ENCODE data around the gene AMZ2. TPM values are rescaled to one million over a fixed set of nuclear protein-coding genes. Genes with fewer than 3 reads are reported as not detected.

The AMZ2 gene
- total RNA-seq, 4 donors from 2014 or later: 32.7 to 45.6 (median 32.8) TPM; not detected in 1

DNA sequence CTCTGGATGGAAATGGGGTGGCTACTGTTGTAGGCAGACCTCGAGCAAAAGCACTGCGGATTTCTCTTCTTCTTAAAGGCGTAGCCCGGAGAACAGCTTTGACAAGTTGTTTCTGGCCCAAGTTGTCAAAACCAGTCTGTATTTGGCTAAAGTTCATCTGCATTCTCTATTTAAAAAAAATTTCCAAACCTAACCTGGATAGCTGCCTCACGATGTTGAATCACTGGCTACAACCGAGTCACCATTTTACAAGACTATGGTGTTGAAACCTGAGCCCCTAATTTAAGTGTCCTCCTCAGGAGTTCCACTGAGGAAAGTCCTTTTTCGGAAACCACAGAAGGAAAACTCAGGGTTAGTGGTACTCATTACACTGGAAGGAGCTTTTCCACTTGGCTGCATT lies 41.6 kb downstream of the AMZ2 start:
- WGBS, 2 donors (ENCODE audit: low coverage in 1 of 2): 71 to 74% methylated on average over 1 to 7 of the region's 7 CpGs
- TF ChIP-seq EP300 (IDR thresholded peaks at IDR 0.05; ENCODE audit: low read depth) (no peak), CTCF (IDR thresholded peaks at IDR 0.05) (no peak), POLR2A (IDR thresholded peaks at IDR 0.05) (no peak), POLR2AphosphoS5 (IDR thresholded peaks at IDR 0.05) (no peak)
- in situ Hi-C loops (cut with MboI; ENCODE audit: low pct_ligation_motif_present in 1 of 4, low pct_unique_long_range_greater_than_20kb in 1 of 4, low sequenced_read_pairs in 3 of 4): no loop called here
- H3K4me1 ChIP-seq: peaks cover 0 to 28% (median 23%) of the 10 kb centered on the region in 4 donors
- H3K36me3 ChIP-seq: no peaks in the 10 kb centered on the region
- no peaks in the 10 kb centered on the region for H3K9me3 ChIP-seq
- no peak overlapping the region for H3K4me3 ChIP-seq
- peaks cover 60% of the 10 kb centered on the region for H3K27me3 ChIP-seq
- no peak for DNase-seq
- H3K27ac ChIP-seq: no peak overlapping the region
- intact Hi-C loops (cut with DNase I; ENCODE audit: low total_unique reads): no loop called here

- intact Hi-C loops (cut with DNase I; ENCODE audit: low total_unique reads) (no loop called here), in situ Hi-C loops (cut with MboI; ENCODE audit: low pct_ligation_motif_present in 1 of 4, low pct_unique_long_range_greater_than_20kb in 1 of 4, low sequenced_read_pairs in 3 of 4) (no loop called here)
- TF ChIP-seq CTCF (IDR thresholded peaks at IDR 0.05) (no peak), POLR2A (IDR thresholded peaks at IDR 0.05) (no peak), POLR2AphosphoS5 (IDR thresholded peaks at IDR 0.05) (no peak), EP300 (IDR thresholded peaks at IDR 0.05; ENCODE audit: low read depth) (no peak)
- 14 to 22% methylated on average over 7 to 9 of the region's 9 CpGs for WGBS, 2 donors (ENCODE audit: low coverage in 1 of 2)
- Histone ChIP-seq H3K36me3 (no peaks in the 10 kb centered on the region), H3K27me3 (peaks cover 64% of the 10 kb centered on the region), H3K4me1 (peaks cover 0 to 28% (median 23%) of the 10 kb centered on the region in 4 donors), H3K9me3 (no peaks in the 10 kb centered on the region), H3K27ac (peak overlapping the region in 2 of 4 donors; percentile 77 to 81), H3K4me3 (peak overlapping the region in 3 of 4 donors; percentile 37 to 57 (median 52))
- DNase-seq: no peak
These were observed 42.1 kb downstream of the AMZ2 start for GRCh38 chr17:68289936-68290267.

GRCh38 chr17:68290268-68290954 lies 42.6 kb downstream of the AMZ2 start:
- peaks cover 0 to 28% (median 23%) of the 10 kb centered on the region in 4 donors for H3K4me1 ChIP-seq
- no peaks in the 10 kb centered on the region for H3K36me3 ChIP-seq
- peak overlapping the region; percentile 71 to 81 (median 75) for H3K27ac ChIP-seq
- in situ Hi-C loops (cut with MboI; ENCODE audit: low pct_ligation_motif_present in 1 of 4, low pct_unique_long_range_greater_than_20kb in 1 of 4, low sequenced_read_pairs in 3 of 4): no loop called here
- intact Hi-C loops (cut with DNase I; ENCODE audit: low total_unique reads): no loop called here
- DNase-seq: peak; percentile 54
- no peak for TF ChIP-seq CTCF (IDR thresholded peaks at IDR 0.05)
- no peak for TF ChIP-seq POLR2A (IDR thresholded peaks at IDR 0.05)
- TF ChIP-seq POLR2AphosphoS5 (IDR thresholded peaks at IDR 0.05): no peak
- WGBS, 2 donors (ENCODE audit: low coverage in 1 of 2): 0 to 9% methylated on average over 5 to 38 of the region's 50 CpGs
- peaks cover 69% of the 10 kb centered on the region for H3K27me3 ChIP-seq
- H3K4me3 ChIP-seq: peak overlapping the region in 3 of 4 donors; percentile 37 to 57 (median 52)
- H3K9me3 ChIP-seq: no peaks in the 10 kb centered on the region

GRCh38 chr17:68290955-68291835 lies 43.4 kb downstream of the AMZ2 start, which contains the start of the genes ARSG and SLC16A6:
Gene ARSG, plus strand, starts transcription at chr17:68291495. Its CDS starts 15,999 bp downstream, at chr17:68307494.
Gene SLC16A6, minus strand, starts transcription at chr17:68291127. Its CDS starts 12,807 bp downstream, at chr17:68278320.
- no peaks in the 10 kb centered on the region for H3K36me3 ChIP-seq
- in situ Hi-C loops (cut with MboI; ENCODE audit: low pct_ligation_motif_present in 1 of 4, low pct_unique_long_range_greater_than_20kb in 1 of 4, low sequenced_read_pairs in 3 of 4) (no loop called here), intact Hi-C loops (cut with DNase I; ENCODE audit: low total_unique reads) (no loop called here)
- peaks cover 77% of the 10 kb centered on the region for H3K27me3 ChIP-seq
- H3K4me1 ChIP-seq: peaks cover 0 to 28% (median 23%) of the 10 kb centered on the region in 4 donors
- H3K4me3 ChIP-seq: peak within 1 kb of the TSS; percentile 29 to 57 (median 44)
- TF ChIP-seq EP300 (IDR thresholded peaks at IDR 0.05; ENCODE audit: low read depth): no peak
- TF ChIP-seq POLR2A (IDR thresholded peaks at IDR 0.05): no peak
- no peak for TF ChIP-seq CTCF (IDR thresholded peaks at IDR 0.05)
- no peak for TF ChIP-seq POLR2AphosphoS5 (IDR thresholded peaks at IDR 0.05)
- peak within 1 kb of the TSS; percentile 71 to 81 (median 75) for H3K27ac ChIP-seq
- peak; percentile 63 for DNase-seq
- no peaks in the 10 kb centered on the region for H3K9me3 ChIP-seq
- 2% methylated on average over 25 of the region's 96 CpGs; no CpG with 5 or more reads in 1 of the 2 donors for WGBS, 2 donors (ENCODE audit: low coverage in 1 of 2)

All from transverse colon (tissue), 4 donors.